GM18873 (cell line): ENCODE results near the gene STARD13.

Source experiments
- ATAC-seq: cut with Tn5 transposase; IDR thresholded peaks from one replicate; pipeline ENCODE4 v1.9.1; 2021; ENCODE audit warnings: mild to moderate bottlenecking, moderate library complexity, moderate number of reproducible peaks; ENCODE audit not compliant: unreplicated experiment, low FRiP score

STARD13 gene

GRCh38 chr13:33310245-33311038 lies 24.9 kb upstream of the STARD13 start:
- no peak for ATAC-seq

- no peak for ATAC-seq
Measured at GRCh38 chr13:33308863-33309262, 23.3 kb upstream of the STARD13 start.

- no peak for ATAC-seq
Measured at GRCh38 chr13:33307843-33308242, 22.3 kb upstream of the STARD13 start.

- ATAC-seq = no peak
Measured at GRCh38 chr13:33303855-33304597, 18.5 kb upstream of the STARD13 start.

GRCh38 chr13:33299626-33300025 lies 14.1 kb upstream of the STARD13 start:
- ATAC-seq = no peak

- ATAC-seq = no peak
Measured at GRCh38 chr13:33296793-33297425, 11.4 kb upstream of the STARD13 start.

- no peak for ATAC-seq
Measured at GRCh38 chr13:33292712-33293111, 7.2 kb upstream of the STARD13 start.

GRCh38 chr13:33290421-33290965 lies 4.9 kb upstream of the STARD13 start:
- ATAC-seq = no peak

- no peak for ATAC-seq
Measured at GRCh38 chr13:33289966-33290365, 4.4 kb upstream of the STARD13 start.

- ATAC-seq = no peak
Measured at GRCh38 chr13:33287142-33287882, 1.8 kb upstream of the STARD13 start.

- no peak for ATAC-seq
Measured at GRCh38 chr13:33286128-33286527, 573 bp upstream of the STARD13 start.

GRCh38 chr13:33284916-33285315 lies 639 bp downstream of the STARD13 start:
- no peak for ATAC-seq

- ATAC-seq = no peak
Measured at GRCh38 chr13:33284031-33284430, 1.5 kb downstream of the STARD13 start.

- no peak for ATAC-seq
Measured at GRCh38 chr13:33283195-33283911, 2.2 kb downstream of the STARD13 start.

GRCh38 chr13:33281951-33282595 lies 3.5 kb downstream of the STARD13 start:
- no peak for ATAC-seq

GRCh38 chr13:33280923-33281322 lies 4.6 kb downstream of the STARD13 start:
- ATAC-seq = no peak

- ATAC-seq = no peak
Measured at GRCh38 chr13:33280279-33280905, 5.2 kb downstream of the STARD13 start.

- no peak for ATAC-seq
Measured at GRCh38 chr13:33279414-33280278, 5.9 kb downstream of the STARD13 start.
